HEK293 (cell line): ENCODE data around the gene PTPRH.

Source experiments
- CTCF ChIA-PET: fragments of 350-600 bp; formaldehyde crosslinking; extraction: SDS; loops from one replicate; lab custom pipeline; 2021; ENCODE audit warnings: antibody characterized with exemption; lab: Yijun Ruan, JAX
- POLR2A ChIA-PET: fragments of 300-600 bp; formaldehyde crosslinking; extraction: SDS; loops from one replicate; lab custom pipeline; 2020; ENCODE audit warnings: antibody characterized with exemption, inconsistent platforms; lab: Yijun Ruan, JAX
- H3K27ac ChIP-seq: fragments of 200-500 bp; sonication (Bioruptor generic); 2 replicates; pipeline ENCODE4 v1.5.1; 2014; ENCODE audit warnings: low read depth, low read length, control low read depth, inconsistent platforms; ENCODE audit errors: extremely low read depth
- H3K36me3 ChIP-seq, 2 experiments: fragments of 200-500 bp in 1 of 2; sonication (Bioruptor generic) in 1 of 2; 1 replicate in 1 of 2; 2 replicates in 1 of 2; pipeline ENCODE4 v1.5.1; 2014 to 2017; ENCODE audit warnings: inconsistent platforms in 2 of 2, low read length in 2 of 2; ENCODE audit not compliant: control insufficient read depth in 2 of 2, insufficient read depth in 1 of 2
- H3K4me1 ChIP-seq: fragments of 200-500 bp; sonication (Bioruptor generic); 2 replicates; pipeline ENCODE4 v1.5.1; 2014; ENCODE audit warnings: mild to moderate bottlenecking, low read length, inconsistent platforms; ENCODE audit not compliant: control insufficient read depth, insufficient read depth
- H3K4me3 ChIP-seq: 2 replicates; pipeline ENCODE4 v1.5.1; 2011; ENCODE audit warnings: low read depth, mild to moderate bottlenecking, control low read depth, low read length, moderate library complexity
- H3K9me3 ChIP-seq: fragments of 200-500 bp; sonication (Bioruptor generic); 2 replicates; pipeline ENCODE4 v1.5.1; 2014; ENCODE audit warnings: low read depth, low read length, inconsistent platforms; ENCODE audit not compliant: control insufficient read depth, insufficient read depth
- FEZF1 ChIP-seq: fragments of 450-650 bp; formaldehyde crosslinking; IDR thresholded peaks from 2 replicates; pipeline ENCODE4 v1.5.1; 2016; ENCODE audit warnings: missing biosample characterization, missing genetic modification characterization
- GLIS1 ChIP-seq: fragments of 450-650 bp; formaldehyde crosslinking; IDR thresholded peaks from 2 replicates; pipeline ENCODE4 v1.5.1; 2016; ENCODE audit warnings: missing biosample characterization, missing genetic modification characterization
- HOXD13 ChIP-seq: sonication (generic); formaldehyde crosslinking; IDR thresholded peaks from 2 replicates; pipeline ENCODE4 v1.8.0; 2022; ENCODE audit warnings: missing genetic modification reagents, borderline replicate concordance
- PATZ1 ChIP-seq: fragments of 450-650 bp; formaldehyde crosslinking; IDR thresholded peaks from 2 replicates; pipeline ENCODE4 v1.5.1; 2016; ENCODE audit warnings: missing biosample characterization, missing genetic modification characterization
- PRDM1 ChIP-seq: fragments of 450-650 bp; formaldehyde crosslinking; IDR thresholded peaks from 2 replicates; pipeline ENCODE4; 2016; ENCODE audit warnings: missing biosample characterization, missing genetic modification characterization
- PRDM10 ChIP-seq: fragments of 450-650 bp; formaldehyde crosslinking; IDR thresholded peaks from 2 replicates; pipeline ENCODE4 v1.5.1; 2016; ENCODE audit warnings: missing biosample characterization, missing genetic modification characterization
- YY1 ChIP-seq: fragments of 450-650 bp; formaldehyde crosslinking; IDR thresholded peaks from 2 replicates; pipeline ENCODE4 v1.5.1; 2018; ENCODE audit warnings: missing biosample characterization, missing genetic modification characterization
- ZBTB17 ChIP-seq: fragments of 450-650 bp; formaldehyde crosslinking; IDR thresholded peaks from 2 replicates; pipeline ENCODE4 v1.5.1; 2016; ENCODE audit warnings: missing biosample characterization, missing genetic modification characterization
- ZBTB20 ChIP-seq: fragments of 450-650 bp; formaldehyde crosslinking; IDR thresholded peaks from 2 replicates; pipeline ENCODE4 v1.5.1; 2016; ENCODE audit warnings: missing biosample characterization, missing genetic modification characterization
- ZBTB48 ChIP-seq: fragments of 450-650 bp; formaldehyde crosslinking; IDR thresholded peaks from 2 replicates; pipeline ENCODE4 v1.5.1; 2016; ENCODE audit warnings: missing biosample characterization, missing genetic modification characterization
- ZEB2 ChIP-seq: fragments of 450-650 bp; formaldehyde crosslinking; IDR thresholded peaks from 2 replicates; pipeline ENCODE4 v1.5.1; 2016; ENCODE audit warnings: missing biosample characterization, missing genetic modification characterization
- ZNF174 ChIP-seq: fragments of 450-650 bp; formaldehyde crosslinking; IDR thresholded peaks from 2 replicates; pipeline ENCODE4 v1.5.0; 2017; ENCODE audit warnings: missing biosample characterization, mild to moderate bottlenecking, missing genetic modification characterization
- ZNF2 ChIP-seq: fragments of 450-650 bp; formaldehyde crosslinking; IDR thresholded peaks from 2 replicates; pipeline ENCODE4 v1.5.1; 2016; ENCODE audit warnings: missing biosample characterization, missing genetic modification characterization
- ZNF274 ChIP-seq, 2 experiments: fragments of 200-500 bp in 1 of 2; fragments of 450-650 bp in 1 of 2; sonication (Bioruptor generic) in 1 of 2; formaldehyde crosslinking in 1 of 2; IDR thresholded peaks; 2 replicates each; pipeline versions ENCODE4 v1.5.1 to v1.6.1; 2014 to 2016; ENCODE audit warnings: borderline replicate concordance in 1 of 2, inconsistent platforms in 1 of 2, low read length in 1 of 2, missing biosample characterization in 1 of 2, missing genetic modification characterization in 1 of 2
- ZNF366 ChIP-seq: fragments of 450-650 bp; formaldehyde crosslinking; conservative IDR thresholded peaks from 2 replicates; pipeline ENCODE4 v1.5.1; 2016; ENCODE audit warnings: missing biosample characterization, missing genetic modification characterization
- ZNF37A ChIP-seq: fragments of 450-650 bp; IDR thresholded peaks from 2 replicates; pipeline ENCODE4 v1.5.1; 2018; ENCODE audit warnings: missing biosample characterization, missing genetic modification characterization
- ZNF404 ChIP-seq: fragments of 450-650 bp; formaldehyde crosslinking; IDR thresholded peaks from 2 replicates; pipeline ENCODE4 v1.5.1; 2017; ENCODE audit warnings: missing biosample characterization, missing genetic modification characterization
- ZNF571 ChIP-seq: fragments of 450-650 bp; formaldehyde crosslinking; IDR thresholded peaks from 2 replicates; pipeline ENCODE4 v1.5.0; 2017; ENCODE audit warnings: missing biosample characterization, missing genetic modification characterization
- ZNF600 ChIP-seq: fragments of 450-650 bp; formaldehyde crosslinking; IDR thresholded peaks from 2 replicates; pipeline ENCODE4 v1.5.1; 2016; ENCODE audit warnings: missing biosample characterization, missing genetic modification characterization
- ZNF629 ChIP-seq: fragments of 450-650 bp; formaldehyde crosslinking; IDR thresholded peaks from 2 replicates; pipeline ENCODE4 v1.5.1; 2017; ENCODE audit warnings: missing biosample characterization, missing genetic modification characterization
- ZNF704 ChIP-seq: fragments of 450-650 bp; formaldehyde crosslinking; IDR thresholded peaks from 2 replicates; pipeline ENCODE4 v1.5.1; 2016; ENCODE audit warnings: missing biosample characterization, missing genetic modification characterization
- ZNF76 ChIP-seq: fragments of 450-650 bp; formaldehyde crosslinking; IDR thresholded peaks from 2 replicates; pipeline ENCODE4; 2016; ENCODE audit warnings: low read depth, missing biosample characterization, missing genetic modification characterization, borderline replicate concordance
- ZNF791 ChIP-seq: fragments of 450-650 bp; formaldehyde crosslinking; IDR thresholded peaks from 2 replicates; pipeline ENCODE4 v1.5.1; 2016; ENCODE audit warnings: missing biosample characterization, missing genetic modification characterization
- TF ChIP-seq, protein P1 (sequence below): fragments of 450-650 bp; formaldehyde crosslinking; IDR thresholded peaks from 2 replicates; pipeline ENCODE4 v1.5.1; 2016; ENCODE audit warnings: missing biosample characterization, missing genetic modification characterization
- TF ChIP-seq, protein P2 (sequence below): fragments of 450-650 bp; formaldehyde crosslinking; IDR thresholded peaks from 2 replicates; pipeline ENCODE4 v1.5.1; 2016; ENCODE audit warnings: missing biosample characterization, missing genetic modification characterization

The PTPRH gene

DNA sequence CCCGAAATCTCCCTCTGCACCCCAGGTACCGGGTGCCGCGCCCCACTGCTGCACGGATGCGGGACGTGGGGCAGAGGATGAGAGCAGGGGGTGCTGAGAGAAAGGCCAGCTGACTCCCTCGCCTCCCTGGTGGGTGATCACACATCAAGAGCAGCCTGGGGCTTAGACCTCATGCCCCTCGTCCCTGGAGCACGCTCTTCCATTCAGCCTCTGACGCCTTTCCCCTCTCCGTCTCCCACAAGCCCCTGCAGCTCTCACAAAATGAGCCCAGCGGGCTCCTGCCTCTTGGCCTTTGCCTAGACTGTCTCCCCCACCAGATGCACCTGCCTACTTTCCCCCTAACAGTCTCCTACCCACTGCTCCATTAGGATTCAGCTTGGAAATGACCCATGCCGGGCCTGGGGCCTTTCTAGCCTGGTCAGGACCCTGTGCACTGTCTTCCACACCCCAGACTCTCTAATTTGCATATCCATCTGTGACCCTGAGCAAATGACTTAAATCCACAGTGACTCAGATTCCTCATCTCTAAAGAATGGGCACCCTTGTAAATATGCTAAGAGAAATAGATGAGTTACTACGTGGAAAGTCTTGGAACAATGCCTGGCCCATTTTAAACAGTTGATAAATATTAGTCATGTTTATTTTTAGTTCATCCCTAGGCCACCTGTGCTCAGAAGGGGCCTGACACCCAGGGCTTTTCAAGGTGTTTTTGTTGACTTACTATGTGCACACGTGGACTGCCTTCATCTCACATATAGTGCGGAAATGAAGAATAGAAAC lies 582 bp upstream of the PTPRH start:
- ChIA-PET CTCF (interaction anchor here (0.6 to 0.8 kb wide), 6 partner anchors 10 to 145 kb away, joined by 3 read pairs; no protein-coding TSS in a partner anchor), POLR2A (interaction anchor here (0.7 to 1.6 kb wide), 3 partner anchors 41 to 198 kb away, joined by 3 read pairs; partner anchors contain the start of gene UBE2S)
- H3K36me3 ChIP-seq = no peaks in the 10 kb centered on the region
- peak overlapping the region; percentile 22; the same call in 1 of the 2 replicates for H3K27ac ChIP-seq
- H3K4me3 ChIP-seq = no peak overlapping the region
- H3K4me1 ChIP-seq = peaks cover 13% of the 10 kb centered on the region
- H3K9me3 ChIP-seq = no peaks in the 10 kb centered on the region; the same call in 1 of the 2 replicates
- no peak for TF ChIP-seq ZNF274 (IDR thresholded peaks at IDR 0.05; ENCODE audit: low read length)
- no peak for TF ChIP-seq ZNF274 (tag by site-specific recombination; IDR thresholded peaks at IDR 0.05; ENCODE audit: borderline replicate concordance)
- 0 out of 2 replicates have a peak, but pooled peaks have one; percentile 42 for TF ChIP-seq ZNF600 (tag by site-specific recombination)
- no peak for TF ChIP-seq ZBTB48
- TF ChIP-seq ZNF366 (tag by site-specific recombination) = peak; percentile 83
- TF ChIP-seq ZNF2 (tag by site-specific recombination) = no peak
- TF ChIP-seq ZNF404 = no peak
- TF ChIP-seq PRDM1 (tag by site-specific recombination) = peak; percentile 44
- TF ChIP-seq YY1 (tag by site-specific recombination) = no peak
- TF ChIP-seq PATZ1 (tag by site-specific recombination) = 0 out of 2 replicates have a peak, but pooled peaks have one; percentile 17
- TF ChIP-seq ZNF76 = 0 out of 2 replicates have a peak, but pooled peaks have one; percentile 23
- no peak for TF ChIP-seq ZNF174 (tag by site-specific recombination)
- TF ChIP-seq ZNF704 (tag by site-specific recombination) = no peak
- TF ChIP-seq ZNF629 (tag by site-specific recombination) = peak; percentile 34; the same call in 1 of the 2 replicates
- TF ChIP-seq ZNF37A = no peak
- TF ChIP-seq ZNF791 (tag by site-specific recombination) = no peak
- TF ChIP-seq, protein P1, sequence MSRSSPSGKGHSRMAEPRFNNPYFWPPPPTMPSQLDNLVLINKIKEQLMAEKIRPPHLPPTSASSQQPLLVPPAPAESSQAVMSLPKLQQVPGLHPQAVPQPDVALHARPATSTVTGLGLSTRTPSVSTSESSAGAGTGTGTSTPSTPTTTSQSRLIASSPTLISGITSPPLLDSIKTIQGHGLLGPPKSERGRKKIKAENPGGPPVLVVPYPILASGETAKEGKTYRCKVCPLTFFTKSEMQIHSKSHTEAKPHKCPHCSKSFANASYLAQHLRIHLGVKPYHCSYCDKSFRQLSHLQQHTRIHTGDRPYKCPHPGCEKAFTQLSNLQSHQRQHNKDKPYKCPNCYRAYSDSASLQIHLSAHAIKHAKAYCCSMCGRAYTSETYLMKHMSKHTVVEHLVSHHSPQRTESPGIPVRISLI (tag by site-specific recombination) = no peak
- peak; percentile 65; the same call in 1 of the 2 replicates for TF ChIP-seq ZEB2
- peak; percentile 81 for TF ChIP-seq GLIS1 (tag by site-specific recombination)
- TF ChIP-seq HOXD13 (CRISPR knock-in tag) = no peak
- peak; percentile 45 for TF ChIP-seq ZBTB17 (tag by site-specific recombination)
- peak; percentile 66 for TF ChIP-seq PRDM10 (tag by site-specific recombination)
- no peak for TF ChIP-seq FEZF1 (tag by site-specific recombination)
- TF ChIP-seq ZBTB20 (tag by site-specific recombination) = peak; percentile 35; the same call in 1 of the 2 replicates
- TF ChIP-seq, protein P2, sequence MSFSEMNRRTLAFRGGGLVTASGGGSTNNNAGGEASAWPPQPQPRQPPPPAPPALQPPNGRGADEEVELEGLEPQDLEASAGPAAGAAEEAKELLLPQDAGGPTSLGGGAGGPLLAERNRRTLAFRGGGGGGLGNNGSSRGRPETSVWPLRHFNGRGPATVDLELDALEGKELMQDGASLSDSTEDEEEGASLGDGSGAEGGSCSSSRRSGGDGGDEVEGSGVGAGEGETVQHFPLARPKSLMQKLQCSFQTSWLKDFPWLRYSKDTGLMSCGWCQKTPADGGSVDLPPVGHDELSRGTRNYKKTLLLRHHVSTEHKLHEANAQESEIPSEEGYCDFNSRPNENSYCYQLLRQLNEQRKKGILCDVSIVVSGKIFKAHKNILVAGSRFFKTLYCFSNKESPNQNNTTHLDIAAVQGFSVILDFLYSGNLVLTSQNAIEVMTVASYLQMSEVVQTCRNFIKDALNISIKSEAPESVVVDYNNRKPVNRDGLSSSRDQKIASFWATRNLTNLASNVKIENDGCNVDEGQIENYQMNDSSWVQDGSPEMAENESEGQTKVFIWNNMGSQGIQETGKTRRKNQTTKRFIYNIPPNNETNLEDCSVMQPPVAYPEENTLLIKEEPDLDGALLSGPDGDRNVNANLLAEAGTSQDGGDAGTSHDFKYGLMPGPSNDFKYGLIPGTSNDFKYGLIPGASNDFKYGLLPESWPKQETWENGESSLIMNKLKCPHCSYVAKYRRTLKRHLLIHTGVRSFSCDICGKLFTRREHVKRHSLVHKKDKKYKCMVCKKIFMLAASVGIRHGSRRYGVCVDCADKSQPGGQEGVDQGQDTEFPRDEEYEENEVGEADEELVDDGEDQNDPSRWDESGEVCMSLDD = 0 out of 2 replicates have a peak, but pooled peaks have one; percentile 48
- no peak for TF ChIP-seq ZNF571 (tag by site-specific recombination)
